ENCODE measurements around the gene MMP17.

DNA sequence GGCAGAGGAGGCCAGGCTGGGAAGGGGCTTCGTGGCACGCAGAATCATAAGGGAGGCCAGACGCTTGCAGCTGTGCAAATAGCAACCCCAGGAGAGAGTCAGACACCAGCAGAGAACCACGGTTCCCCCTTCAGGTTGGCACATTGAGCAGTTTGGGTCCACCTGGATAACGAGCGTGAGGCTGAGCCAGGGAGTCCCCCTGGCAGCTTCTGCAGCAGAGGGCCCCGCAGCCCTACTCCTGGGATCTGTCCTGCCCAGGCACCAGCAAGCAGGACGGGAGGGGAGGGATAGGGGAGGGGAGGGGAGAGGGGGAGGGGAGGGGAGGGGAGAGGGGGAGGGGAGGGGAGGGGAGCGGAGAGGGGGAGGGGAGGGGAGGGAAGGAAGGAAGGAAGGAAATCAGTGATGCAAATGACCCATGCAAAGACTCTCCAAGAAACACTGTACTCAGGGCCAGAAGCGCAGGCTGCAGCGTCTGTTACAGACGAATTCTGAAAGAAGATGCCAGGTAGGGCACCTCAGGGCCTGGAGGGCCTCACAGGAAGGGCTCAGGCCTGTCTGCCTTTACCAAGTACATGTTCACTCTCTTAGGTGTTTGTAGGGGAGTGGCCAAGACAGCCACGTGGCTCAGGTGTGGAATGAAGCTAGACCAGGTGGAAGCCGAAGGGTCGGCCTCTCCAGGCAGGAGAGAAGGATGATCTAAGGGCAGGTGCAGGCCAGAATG, 32.3 kb upstream of the MMP17 start:
- TF ChIP-seq CTCF (IDR thresholded peaks at IDR 0.05; ENCODE audit: poor library complexity) (no peak), EZH2 (IDR thresholded peaks at IDR 0.05; ENCODE audit: borderline replicate concordance) (no peak), EZH2phosphoT487 (IDR thresholded peaks at IDR 0.05; ENCODE audit: low read depth, severe bottlenecking, unreplicated experiment) (no peak)
